K562 (cell line): Measurements from ENCODE around the gene BMP2K. TPM values are rescaled to one million over a fixed set of nuclear protein-coding genes. Genes with fewer than 3 reads are reported as not detected.

ENCODE experiments used
- BHLHE40 ChIP-seq: IDR thresholded peaks from 2 replicates; pipeline ENCODE4 v1.6.1; 2011; ENCODE audit warnings: low read length, improper control_type of control experiment
- CSDE1 ChIP-seq, 2 experiments: fragments of 450-650 bp; IDR thresholded peaks; 2 replicates each; pipeline ENCODE4 v1.6.1; 2016; ENCODE audit warnings: mild to moderate bottlenecking in 1 of 2
- EP300 ChIP-seq: IDR thresholded peaks from 2 replicates; pipeline ENCODE4 v1.6.1; 2012; ENCODE audit warnings: low read length, improper control_type of control experiment
- IRF2 ChIP-seq: sonication (generic); formaldehyde crosslinking; IDR thresholded peaks from 2 replicates; pipeline ENCODE4 v1.8.1; 2022; ENCODE audit warnings: mild to moderate bottlenecking, missing genetic modification reagents
- MAFG ChIP-seq: fragments of 450-650 bp; conservative IDR thresholded peaks from 2 replicates; pipeline ENCODE4 v1.6.1; 2016; ENCODE audit warnings: missing genetic modification characterization, missing compliant biosample characterization
- MBD2 ChIP-seq: sonication (generic); IDR thresholded peaks from 2 replicates; pipeline ENCODE4 v1.6.1; 2016; ENCODE audit warnings: low read depth, borderline replicate concordance
- PHB2 ChIP-seq: fragments of 450-650 bp; IDR thresholded peaks from 2 replicates; pipeline ENCODE4 v1.6.1; 2017; ENCODE audit warnings: low read depth
- PHF8 ChIP-seq: fragments of 200-600 bp; sonication (generic); IDR thresholded peaks from 2 replicates; pipeline ENCODE4 v1.6.1; 2012; ENCODE audit warnings: mixed run types, mild to moderate bottlenecking, inconsistent platforms, low read length, moderate library complexity, borderline replicate concordance
- SMARCC2 ChIP-seq: fragments of 450-650 bp; IDR thresholded peaks from 2 replicates; pipeline ENCODE4 v1.6.1; 2017; ENCODE audit warnings: antibody characterized with exemption, moderate library complexity, mild to moderate bottlenecking, low read depth
- ZFP1 ChIP-seq: fragments of 450-650 bp; formaldehyde crosslinking; IDR thresholded peaks from 2 replicates; pipeline ENCODE4 v1.4.0; 2020; ENCODE audit warnings: mild to moderate bottlenecking, mixed read lengths
- ZNF175 ChIP-seq: fragments of 200-800 bp; sonication (Bioruptor generic); IDR thresholded peaks from 2 replicates; pipeline ENCODE4 v1.6.1; 2016; ENCODE audit warnings: low read depth, mild to moderate bottlenecking, missing genetic modification characterization, missing compliant biosample characterization
- ZNF24 ChIP-seq: fragments of 450-650 bp; IDR thresholded peaks from 2 replicates; pipeline ENCODE4 v1.6.1; 2016
- polyA plus RNA-seq, 8 experiments: library from polyadenylated mRNA; depleted of rRNA in 4 of 8; stranded (reverse) in 5 of 8; unstranded in 3 of 8; fragments of >200 nt; fragmentation: Nextera tagmentation in 2 of 8; fragmentation: Illumina TruSeq in 1 of 8; extraction: Ambion mirVana in 2 of 8; extraction: Trizol in 1 of 8; gene quantifications; 2 replicates each; pipeline versions ENCODE4 v1.2.1 to v1.2.3, GENCODE V29; 2011 to 2014; ENCODE audit warnings: inconsistent platforms in 1 of 8, missing spikeins in 1 of 8
- total RNA-seq, 7 experiments: library from RNA; depleted of rRNA in 6 of 7; stranded (reverse); fragments of >200 nt in 6 of 7; fragmentation: Illumina TruSeq in 2 of 7; extraction: Trizol in 2 of 7; gene quantifications; 2 replicates each; pipeline versions ENCODE4 v1.2.1 to v1.2.3, GENCODE V29; 2011 to 2021; ENCODE audit warnings: low replicate concordance in 1 of 7
- TF ChIP-seq, protein P1 (sequence below): fragments of 450-650 bp; formaldehyde crosslinking; IDR thresholded peaks from 2 replicates; pipeline ENCODE4 v1.4.0; 2020; ENCODE audit warnings: mild to moderate bottlenecking, mixed read lengths
- TF ChIP-seq, protein P2 (sequence below): fragments of 450-650 bp; IDR thresholded peaks from 2 replicates; pipeline ENCODE4 v1.6.1; 2017; ENCODE audit warnings: antibody characterized with exemption, mild to moderate bottlenecking
- TF ChIP-seq, protein P3 (sequence below): sonication (generic); formaldehyde crosslinking; IDR thresholded peaks from 2 replicates; pipeline ENCODE4 v1.4.0; 2020; ENCODE audit warnings: mild to moderate bottlenecking, missing genetic modification reagents
- TF ChIP-seq, protein P4 (sequence below): fragments of 200-800 bp; sonication (Bioruptor generic); IDR thresholded peaks from 2 replicates; pipeline ENCODE4 v1.6.1; 2017; ENCODE audit warnings: missing genetic modification characterization, missing compliant biosample characterization
- TF ChIP-seq, protein P5 (sequence below): sonication (generic); formaldehyde crosslinking; IDR thresholded peaks from 2 replicates; pipeline ENCODE4 v1.8.1; 2023; ENCODE audit warnings: mild to moderate bottlenecking, missing genetic modification reagents

Gene BMP2K
- total and polyA plus RNA-seq, 9 of the 15 experiments (the other 6 are each of a cell fraction or from before 2014, with no cell fraction given) = 17.0 to 217 (median 104) TPM

DNA sequence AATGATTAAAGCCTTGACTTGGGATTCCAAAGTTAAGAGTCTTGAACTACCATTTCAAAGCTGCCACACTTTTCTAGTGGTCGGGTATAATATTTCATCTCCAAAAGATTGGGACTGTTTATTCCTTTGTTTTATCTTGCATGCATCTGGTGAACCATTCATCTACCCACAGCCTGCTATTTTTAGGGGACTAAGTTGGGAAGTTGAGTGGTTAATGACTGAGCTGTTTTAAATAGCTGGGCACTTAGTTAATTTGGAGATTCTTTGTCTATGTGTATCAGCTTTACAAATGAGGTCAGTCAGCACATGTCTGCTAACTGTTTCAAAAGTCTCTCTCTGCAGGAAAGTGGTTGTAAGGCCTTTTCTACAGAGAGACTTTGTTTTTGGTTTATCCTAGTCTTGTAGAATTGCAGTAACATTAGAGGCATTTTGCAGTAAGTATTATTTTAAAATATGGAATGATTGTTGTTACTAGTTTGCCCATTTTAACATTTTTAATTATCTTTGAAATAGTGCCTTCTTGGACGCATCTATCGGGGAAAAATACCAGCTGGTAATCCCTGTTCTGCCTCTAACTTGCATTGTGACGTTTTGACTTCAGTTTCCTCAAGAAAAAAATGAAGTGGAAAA is 8.2 kb downstream of the BMP2K start (continued):
- TF ChIP-seq, protein P1, sequence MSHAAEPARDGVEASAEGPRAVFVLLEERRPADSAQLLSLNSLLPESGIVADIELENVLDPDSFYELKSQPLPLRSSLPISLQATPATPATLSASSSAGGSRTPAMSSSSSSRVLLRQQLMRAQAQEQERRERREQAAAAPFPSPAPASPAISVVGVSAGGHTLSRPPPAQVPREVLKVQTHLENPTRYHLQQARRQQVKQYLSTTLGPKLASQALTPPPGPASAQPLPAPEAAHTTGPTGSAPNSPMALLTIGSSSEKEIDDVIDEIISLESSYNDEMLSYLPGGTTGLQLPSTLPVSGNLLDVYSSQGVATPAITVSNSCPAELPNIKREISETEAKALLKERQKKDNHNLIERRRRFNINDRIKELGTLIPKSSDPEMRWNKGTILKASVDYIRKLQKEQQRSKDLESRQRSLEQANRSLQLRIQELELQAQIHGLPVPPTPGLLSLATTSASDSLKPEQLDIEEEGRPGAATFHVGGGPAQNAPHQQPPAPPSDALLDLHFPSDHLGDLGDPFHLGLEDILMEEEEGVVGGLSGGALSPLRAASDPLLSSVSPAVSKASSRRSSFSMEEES (CRISPR knock-in tag) = no peak
- TF ChIP-seq, protein P2, sequence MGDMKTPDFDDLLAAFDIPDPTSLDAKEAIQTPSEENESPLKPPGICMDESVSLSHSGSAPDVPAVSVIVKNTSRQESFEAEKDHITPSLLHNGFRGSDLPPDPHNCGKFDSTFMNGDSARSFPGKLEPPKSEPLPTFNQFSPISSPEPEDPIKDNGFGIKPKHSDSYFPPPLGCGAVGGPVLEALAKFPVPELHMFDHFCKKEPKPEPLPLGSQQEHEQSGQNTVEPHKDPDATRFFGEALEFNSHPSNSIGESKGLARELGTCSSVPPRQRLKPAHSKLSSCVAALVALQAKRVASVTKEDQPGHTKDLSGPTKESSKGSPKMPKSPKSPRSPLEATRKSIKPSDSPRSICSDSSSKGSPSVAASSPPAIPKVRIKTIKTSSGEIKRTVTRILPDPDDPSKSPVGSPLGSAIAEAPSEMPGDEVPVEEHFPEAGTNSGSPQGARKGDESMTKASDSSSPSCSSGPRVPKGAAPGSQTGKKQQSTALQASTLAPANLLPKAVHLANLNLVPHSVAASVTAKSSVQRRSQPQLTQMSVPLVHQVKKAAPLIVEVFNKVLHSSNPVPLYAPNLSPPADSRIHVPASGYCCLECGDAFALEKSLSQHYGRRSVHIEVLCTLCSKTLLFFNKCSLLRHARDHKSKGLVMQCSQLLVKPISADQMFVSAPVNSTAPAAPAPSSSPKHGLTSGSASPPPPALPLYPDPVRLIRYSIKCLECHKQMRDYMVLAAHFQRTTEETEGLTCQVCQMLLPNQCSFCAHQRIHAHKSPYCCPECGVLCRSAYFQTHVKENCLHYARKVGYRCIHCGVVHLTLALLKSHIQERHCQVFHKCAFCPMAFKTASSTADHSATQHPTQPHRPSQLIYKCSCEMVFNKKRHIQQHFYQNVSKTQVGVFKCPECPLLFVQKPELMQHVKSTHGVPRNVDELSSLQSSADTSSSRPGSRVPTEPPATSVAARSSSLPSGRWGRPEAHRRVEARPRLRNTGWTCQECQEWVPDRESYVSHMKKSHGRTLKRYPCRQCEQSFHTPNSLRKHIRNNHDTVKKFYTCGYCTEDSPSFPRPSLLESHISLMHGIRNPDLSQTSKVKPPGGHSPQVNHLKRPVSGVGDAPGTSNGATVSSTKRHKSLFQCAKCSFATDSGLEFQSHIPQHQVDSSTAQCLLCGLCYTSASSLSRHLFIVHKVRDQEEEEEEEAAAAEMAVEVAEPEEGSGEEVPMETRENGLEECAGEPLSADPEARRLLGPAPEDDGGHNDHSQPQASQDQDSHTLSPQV = 0 out of 2 replicates have a peak, but pooled peaks have one; percentile 72
- TF ChIP-seq, protein P3, sequence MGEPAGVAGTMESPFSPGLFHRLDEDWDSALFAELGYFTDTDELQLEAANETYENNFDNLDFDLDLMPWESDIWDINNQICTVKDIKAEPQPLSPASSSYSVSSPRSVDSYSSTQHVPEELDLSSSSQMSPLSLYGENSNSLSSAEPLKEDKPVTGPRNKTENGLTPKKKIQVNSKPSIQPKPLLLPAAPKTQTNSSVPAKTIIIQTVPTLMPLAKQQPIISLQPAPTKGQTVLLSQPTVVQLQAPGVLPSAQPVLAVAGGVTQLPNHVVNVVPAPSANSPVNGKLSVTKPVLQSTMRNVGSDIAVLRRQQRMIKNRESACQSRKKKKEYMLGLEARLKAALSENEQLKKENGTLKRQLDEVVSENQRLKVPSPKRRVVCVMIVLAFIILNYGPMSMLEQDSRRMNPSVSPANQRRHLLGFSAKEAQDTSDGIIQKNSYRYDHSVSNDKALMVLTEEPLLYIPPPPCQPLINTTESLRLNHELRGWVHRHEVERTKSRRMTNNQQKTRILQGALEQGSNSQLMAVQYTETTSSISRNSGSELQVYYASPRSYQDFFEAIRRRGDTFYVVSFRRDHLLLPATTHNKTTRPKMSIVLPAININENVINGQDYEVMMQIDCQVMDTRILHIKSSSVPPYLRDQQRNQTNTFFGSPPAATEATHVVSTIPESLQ (CRISPR knock-in tag) = no peak
- TF ChIP-seq BHLHE40 = no peak
- no peak for TF ChIP-seq PHF8
- TF ChIP-seq SMARCC2 = no peak
- TF ChIP-seq MAFG (tag) = no peak
- no peak for TF ChIP-seq ZNF24
- TF ChIP-seq EP300 = 0 out of 2 replicates have a peak, but pooled peaks have one; percentile 40
- TF ChIP-seq, protein P4, sequence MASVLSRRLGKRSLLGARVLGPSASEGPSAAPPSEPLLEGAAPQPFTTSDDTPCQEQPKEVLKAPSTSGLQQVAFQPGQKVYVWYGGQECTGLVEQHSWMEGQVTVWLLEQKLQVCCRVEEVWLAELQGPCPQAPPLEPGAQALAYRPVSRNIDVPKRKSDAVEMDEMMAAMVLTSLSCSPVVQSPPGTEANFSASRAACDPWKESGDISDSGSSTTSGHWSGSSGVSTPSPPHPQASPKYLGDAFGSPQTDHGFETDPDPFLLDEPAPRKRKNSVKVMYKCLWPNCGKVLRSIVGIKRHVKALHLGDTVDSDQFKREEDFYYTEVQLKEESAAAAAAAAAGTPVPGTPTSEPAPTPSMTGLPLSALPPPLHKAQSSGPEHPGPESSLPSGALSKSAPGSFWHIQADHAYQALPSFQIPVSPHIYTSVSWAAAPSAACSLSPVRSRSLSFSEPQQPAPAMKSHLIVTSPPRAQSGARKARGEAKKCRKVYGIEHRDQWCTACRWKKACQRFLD = no peak
- no peak for TF ChIP-seq ZFP1
- TF ChIP-seq CSDE1 (IDR thresholded peaks at IDR 0.05) = no peak
- TF ChIP-seq, protein P5, sequence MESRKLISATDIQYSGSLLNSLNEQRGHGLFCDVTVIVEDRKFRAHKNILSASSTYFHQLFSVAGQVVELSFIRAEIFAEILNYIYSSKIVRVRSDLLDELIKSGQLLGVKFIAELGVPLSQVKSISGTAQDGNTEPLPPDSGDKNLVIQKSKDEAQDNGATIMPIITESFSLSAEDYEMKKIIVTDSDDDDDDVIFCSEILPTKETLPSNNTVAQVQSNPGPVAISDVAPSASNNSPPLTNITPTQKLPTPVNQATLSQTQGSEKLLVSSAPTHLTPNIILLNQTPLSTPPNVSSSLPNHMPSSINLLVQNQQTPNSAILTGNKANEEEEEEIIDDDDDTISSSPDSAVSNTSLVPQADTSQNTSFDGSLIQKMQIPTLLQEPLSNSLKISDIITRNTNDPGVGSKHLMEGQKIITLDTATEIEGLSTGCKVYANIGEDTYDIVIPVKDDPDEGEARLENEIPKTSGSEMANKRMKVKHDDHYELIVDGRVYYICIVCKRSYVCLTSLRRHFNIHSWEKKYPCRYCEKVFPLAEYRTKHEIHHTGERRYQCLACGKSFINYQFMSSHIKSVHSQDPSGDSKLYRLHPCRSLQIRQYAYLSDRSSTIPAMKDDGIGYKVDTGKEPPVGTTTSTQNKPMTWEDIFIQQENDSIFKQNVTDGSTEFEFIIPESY = no peak
- no peak for TF ChIP-seq PHB2
- no peak for TF ChIP-seq ZNF175 (CRISPR knock-in tag)
- TF ChIP-seq MBD2 = no peak
- no peak for TF ChIP-seq IRF2 (CRISPR knock-in tag)
